ENCODE results near the gene RTTN. TPM values are rescaled to one million over a fixed set of nuclear protein-coding genes. Genes with fewer than 3 reads are reported as not detected.

RTTN gene
- total and polyA plus RNA-seq, 10 of the 15 experiments (the other 5 are each of a cell fraction or from before 2014, with no cell fraction given) = 9.4 to 36.6 (median 15.7) TPM

GRCh38 chr18:70024829-70025228 is 180.7 kb downstream of the RTTN start:
- FAIRE-seq = no peak

GRCh38 chr18:70024093-70024492 is 181.4 kb downstream of the RTTN start:
- Histone ChIP-seq H3K79me2 (ENCODE audit: control insufficient read depth, insufficient read depth, low read length) (no peaks in the 10 kb centered on the region), H3K4me2 (ENCODE audit: control insufficient read depth, insufficient read depth) (no peak overlapping the region), H3K27me3 (replicated peaks in 1 of 2; ENCODE audit: control insufficient read depth in 2 of 2, insufficient read depth in 2 of 2, low read length in 1 of 2) (no peaks in the 10 kb centered on the region), H3K9ac (ENCODE audit: control insufficient read depth, insufficient read depth, low read length) (no peak overlapping the region), H3K36me3 (ENCODE audit: control insufficient read depth in 2 of 2, insufficient read depth in 2 of 2, low read length in 1 of 2) (peaks cover 4 to 11% of the 10 kb centered on the region in 2 experiments), H3K4me3 (no peak overlapping the region), H4K20me1 (ENCODE audit: control insufficient read depth, insufficient read depth) (no peaks in the 10 kb centered on the region), H3K4me1 (ENCODE audit: control insufficient read depth, insufficient read depth, low read length) (no peaks in the 10 kb centered on the region), H2AFZ (ENCODE audit: control insufficient read depth, low read depth, low read length) (no peak overlapping the region), H3K27ac (ENCODE audit: control insufficient read depth, insufficient read depth) (no peak overlapping the region), H3K9me3 (replicated peaks; ENCODE audit: control insufficient read depth, insufficient read depth, low read length) (no peaks in the 10 kb centered on the region)
- intact Hi-C loops (cut with micrococcal nuclease; ENCODE audit: unreplicated experiment) = no loop called here
- FAIRE-seq = no peak
- WGBS (ENCODE audit: insufficient coverage, insufficient replicate concordance, low lambda C conversion rate, missing lambda C conversion rate) = 98% methylated on average over 2 of the region's 2 CpGs
- BruUV-seq (replicated peaks) = no TSS peak
- ChIA-PET POLR2A (no interaction called here), CTCF (interaction anchor here (1.3 kb wide), 1 partner anchor 125 kb away, joined by 3 read pairs; no protein-coding TSS in a partner anchor), RAD21 (ENCODE audit: unreplicated experiment) (interaction anchor here (0.5 kb wide), 1 partner anchor 136 kb away, joined by 4 read pairs; no protein-coding TSS in a partner anchor), SMC1A (ENCODE audit: uncharacterized antibody, unreplicated experiment) (interaction anchor here (1.5 kb wide), 1 partner anchor 9 kb away, joined by 3 read pairs; no protein-coding TSS in a partner anchor)
- no peak for DNase-seq (ENCODE audit: low read depth, low spot score)
- in situ Hi-C loops (cut with MboI) = no loop called here
- no peak for ATAC-seq
- no peak for TF ChIP-seq ZZZ3 (IDR thresholded peaks at IDR 0.05; ENCODE audit: control insufficient read depth, insufficient read length, low read depth)
- no peak for TF ChIP-seq NKRF (conservative IDR thresholded peaks at IDR 0.05)
- TF ChIP-seq EP300 (IDR thresholded peaks at IDR 0.05; ENCODE audit: borderline replicate concordance in 1 of 2, control insufficient read depth in 1 of 2, low read depth in 2 of 2, low read length in 2 of 2) = no peak
- no peak for TF ChIP-seq TCF12 (IDR thresholded peaks at IDR 0.05; ENCODE audit: low read depth, low read length)
- no peak for TF ChIP-seq RB1 (IDR thresholded peaks at IDR 0.05; ENCODE audit: borderline replicate concordance)
- no peak for TF ChIP-seq CBFB (IDR thresholded peaks at IDR 0.05; ENCODE audit: low read depth)
- no peak for TF ChIP-seq NFYB (IDR thresholded peaks at IDR 0.05; ENCODE audit: insufficient read depth, low read depth, low read length)
- TF ChIP-seq MAX (IDR thresholded peaks at IDR 0.05; ENCODE audit: low read depth, low read length) = no peak
- no peak for TF ChIP-seq ATF3 (IDR thresholded peaks at IDR 0.05; ENCODE audit: borderline replicate concordance, extremely low read depth, low read depth, low read length)
- no peak for TF ChIP-seq SIX5 (IDR thresholded peaks at IDR 0.05; ENCODE audit: low read depth, low read length, severe bottlenecking)

More at GRCh38 chr18:70024829-70025228, 180.7 kb downstream of the RTTN start:
- H4K20me1 ChIP-seq (ENCODE audit: control insufficient read depth, insufficient read depth) = no peaks in the 10 kb centered on the region
- intact Hi-C loops (cut with micrococcal nuclease; ENCODE audit: unreplicated experiment) (no loop called here), in situ Hi-C loops (cut with MboI) (no loop called here)
- no peaks in the 10 kb centered on the region for H3K79me2 ChIP-seq (ENCODE audit: control insufficient read depth, insufficient read depth, low read length)
- no peak for DNase-seq (ENCODE audit: low read depth, low spot score)
- no peaks in the 10 kb centered on the region for H3K9me3 ChIP-seq (replicated peaks; ENCODE audit: control insufficient read depth, insufficient read depth, low read length)
- H3K36me3 ChIP-seq (ENCODE audit: control insufficient read depth in 2 of 2, insufficient read depth in 2 of 2, low read length in 1 of 2) = peaks cover 4 to 11% of the 10 kb centered on the region in 2 experiments
- POLR2A ChIA-PET = no interaction called here
- H3K27ac ChIP-seq (ENCODE audit: control insufficient read depth, insufficient read depth) = no peak overlapping the region
- H3K4me3 ChIP-seq = no peak overlapping the region
- H3K9ac ChIP-seq (ENCODE audit: control insufficient read depth, insufficient read depth, low read length) = no peak overlapping the region
- RAD21 ChIA-PET (ENCODE audit: unreplicated experiment) = interaction anchor here (1.2 kb wide), 1 partner anchor 344 kb away, joined by 3 read pairs; no protein-coding TSS in a partner anchor
- no TSS peak for BruUV-seq (replicated peaks)
- SMC1A ChIA-PET (ENCODE audit: uncharacterized antibody, unreplicated experiment) = interaction anchor here (1.5 to 1.6 kb wide), 2 partner anchors 9 to 12 kb away, joined by 3 to 6 read pairs; no protein-coding TSS in a partner anchor
- no peak overlapping the region for H2AFZ ChIP-seq (ENCODE audit: control insufficient read depth, low read depth, low read length)
- H3K4me2 ChIP-seq (ENCODE audit: control insufficient read depth, insufficient read depth) = no peak overlapping the region
- H3K27me3 ChIP-seq (replicated peaks in 1 of 2; ENCODE audit: control insufficient read depth in 2 of 2, insufficient read depth in 2 of 2, low read length in 1 of 2) = no peaks in the 10 kb centered on the region
- 35% methylated on average over 3 of the region's 3 CpGs for WGBS (ENCODE audit: insufficient coverage, insufficient replicate concordance, low lambda C conversion rate, missing lambda C conversion rate)
- CTCF ChIA-PET = interaction anchor here (1.0 to 1.3 kb wide), 2 partner anchors 22 to 125 kb away, joined by 3 read pairs; no protein-coding TSS in a partner anchor
- peaks cover 6% of the 10 kb centered on the region; the same call in 1 of the 2 replicates for H3K4me1 ChIP-seq (ENCODE audit: control insufficient read depth, insufficient read depth, low read length)
- ATAC-seq = peak; percentile 27; the same call in 1 of the 3 replicates
- TF ChIP-seq WRNIP1 (IDR thresholded peaks at IDR 0.05; ENCODE audit: borderline replicate concordance, low read depth, low read length) (no peak), RUNX3 (IDR thresholded peaks at IDR 0.05; ENCODE audit: low read length) (peak; percentile 68)
